HG03025 (cell line): ENCODE data around the gene CNPY4.
"Not testable (repeated sequence)": the region's sequence is repeated elsewhere in the genome, so short reads cannot be mapped to it uniquely, and the experiment has no call there.

ENCODE experiments used
- ATAC-seq: cut with Tn5 transposase; IDR thresholded peaks from one replicate; pipeline ENCODE4 v1.9.1; 2021; ENCODE audit warnings: mild to moderate bottlenecking, moderate library complexity; ENCODE audit not compliant: unreplicated experiment, low FRiP score

The CNPY4 gene

GRCh38 chr7:100141555-100141949 is 22.1 kb downstream of the CNPY4 start:
- ATAC-seq = no peak

GRCh38 chr7:100142461-100142860 is 23.0 kb downstream of the CNPY4 start:
- no peak for ATAC-seq

- not testable (repeated sequence) for ATAC-seq
Measured at GRCh38 chr7:100146350-100146749, 26.9 kb downstream of the CNPY4 start.

- ATAC-seq = no peak
Measured at GRCh38 chr7:100147278-100147677, 27.8 kb downstream of the CNPY4 start.

- ATAC-seq = no peak
Measured at GRCh38 chr7:100148225-100148558, 28.8 kb downstream of the CNPY4 start.

- ATAC-seq = peak; percentile 92
Measured at GRCh38 chr7:100148559-100149328, 29.3 kb downstream of the CNPY4 start, which contains the start of gene LAMTOR4. Gene LAMTOR4, plus strand, starts transcription at chr7:100148918. Its CDS starts 55 bp downstream, at chr7:100148973.

- ATAC-seq = no peak
Measured at GRCh38 chr7:100152404-100152803, 33.0 kb downstream of the CNPY4 start.

GRCh38 chr7:100152937-100153666 is 33.7 kb downstream of the CNPY4 start:
- no peak for ATAC-seq

GRCh38 chr7:100153708-100154535 is 34.5 kb downstream of the CNPY4 start:
- no peak for ATAC-seq

GRCh38 chr7:100154651-100155491 is 35.4 kb downstream of the CNPY4 start:
- no peak for ATAC-seq

GRCh38 chr7:100155553-100156317 is 36.3 kb downstream of the CNPY4 start:
- ATAC-seq = no peak

GRCh38 chr7:100156331-100157068 is 37.1 kb downstream of the CNPY4 start:
- ATAC-seq = no peak

- no peak for ATAC-seq
Measured at GRCh38 chr7:100157069-100157333, 37.6 kb downstream of the CNPY4 start.

- no peak for ATAC-seq
Measured at GRCh38 chr7:100157334-100158228, 38.1 kb downstream of the CNPY4 start.

- peak; percentile 74 for ATAC-seq
Measured at GRCh38 chr7:100158229-100159098, 39.0 kb downstream of the CNPY4 start, which contains the start of gene TRAPPC14. Gene TRAPPC14, minus strand, starts transcription at chr7:100158723. Its CDS starts 224 bp downstream, at chr7:100158499.

GRCh38 chr7:100159099-100159623 is 39.7 kb downstream of the CNPY4 start:
- no peak for ATAC-seq

- no peak for ATAC-seq
Measured at GRCh38 chr7:100160067-100160466, 40.6 kb downstream of the CNPY4 start.
